Ascending aorta (tissue), 2 donors: ENCODE measurements around the gene PDGFB. TPM values are rescaled to one million over a fixed set of nuclear protein-coding genes. Genes with fewer than 3 reads are reported as not detected.
A peak's percentile ranks its signal among the peaks of the same experiment; 100 is the strongest.

Source experiments
- DNase-seq, 2 donors: peaks; one replicate each; pipeline ENCODE4 v3.0.0-alpha.2; 2019; ENCODE audit warnings: low spot score in 2 of 2
- H3K27ac ChIP-seq, 2 donors: fragments of 200-600 bp; sonication (generic); one replicate each; pipeline ENCODE4 v1.5.1; 2016 to 2017; ENCODE audit warnings: mild to moderate bottlenecking in 1 of 2
- H3K27me3 ChIP-seq: fragments of 200-600 bp; sonication (generic); one replicate; pipeline ENCODE4 v1.5.1; 2017
- H3K36me3 ChIP-seq, 2 donors: fragments of 200-600 bp; sonication (generic); one replicate each; pipeline ENCODE4 v1.5.1; 2016
- H3K4me1 ChIP-seq, 2 donors: fragments of 200-600 bp; sonication (generic); one replicate each; pipeline ENCODE4 v1.5.1; 2016 to 2017; ENCODE audit warnings: mild to moderate bottlenecking in 1 of 2
- H3K4me3 ChIP-seq, 2 donors: fragments of 200-600 bp; sonication (generic); one replicate each; pipeline ENCODE4 v1.5.1; 2016 to 2017; ENCODE audit warnings: mild to moderate bottlenecking in 1 of 2
- H3K9me3 ChIP-seq, 2 donors: fragments of 200-600 bp; sonication (generic); one replicate each; pipeline ENCODE4 v1.5.1; 2016
- CTCF ChIP-seq, 3 experiments: fragments of 200-600 bp in 2 of 3; fragments of 450-650 bp in 1 of 3; sonication (generic) in 2 of 3; IDR thresholded peaks; one replicate each; pipeline ENCODE4 v1.5.1; 2016 to 2019; ENCODE audit warnings: antibody characterized with exemption in 3 of 3, mild to moderate bottlenecking in 1 of 3, moderate library complexity in 1 of 3
- intact Hi-C: fragments of 100-400 bp; cut with DNase I; formaldehyde crosslinking; loops from one replicate; pipeline ENCODE4 v1.15.1; 2023
- total RNA-seq: library from RNA; depleted of rRNA; stranded (reverse); fragments of >200 nt; gene quantifications from one replicate; pipeline ENCODE4 v1.1.0, GENCODE V29; 2016

Gene PDGFB
- total RNA-seq, 1 donor from 2014 or later = 8.9 TPM

GRCh38 chr22:39205344-39206021, 39.3 kb downstream of the PDGFB start:
- no peak overlapping the region for H3K27ac ChIP-seq
- no peaks in the 10 kb centered on the region for H3K9me3 ChIP-seq
- TF ChIP-seq CTCF (IDR thresholded peaks at IDR 0.05) = no peak
- no peaks in the 10 kb centered on the region for H3K4me1 ChIP-seq
- peak in 1 of 2 donors; percentile 61 for DNase-seq
- intact Hi-C loops = no loop called here
- no peaks in the 10 kb centered on the region for H3K27me3 ChIP-seq
- H3K4me3 ChIP-seq = no peak overlapping the region
- H3K36me3 ChIP-seq = no peaks in the 10 kb centered on the region

- intact Hi-C loops = no loop called here
- H3K27ac ChIP-seq = no peak overlapping the region
- no peaks in the 10 kb centered on the region for H3K36me3 ChIP-seq
- no peaks in the 10 kb centered on the region for H3K27me3 ChIP-seq
- peak in 1 of 2 donors; percentile 41 for DNase-seq
- H3K4me1 ChIP-seq = no peaks in the 10 kb centered on the region
- peaks cover 0 to under 1% of the 10 kb centered on the region in 2 donors for H3K9me3 ChIP-seq
- TF ChIP-seq CTCF (IDR thresholded peaks at IDR 0.05) = no peak
- H3K4me3 ChIP-seq = no peak overlapping the region
Measured at GRCh38 chr22:39204216-39204615, 40.6 kb downstream of the PDGFB start.

GRCh38 chr22:39197578-39197977, 47.2 kb downstream of the PDGFB start:
- TF ChIP-seq CTCF (IDR thresholded peaks at IDR 0.05) = no peak
- DNase-seq = no peak
- peaks cover 0 to 22% of the 10 kb centered on the region in 2 donors for H3K9me3 ChIP-seq
- intact Hi-C loops = no loop called here
- no peaks in the 10 kb centered on the region for H3K27me3 ChIP-seq
- no peaks in the 10 kb centered on the region for H3K4me1 ChIP-seq
- H3K27ac ChIP-seq = no peak overlapping the region
- no peak overlapping the region for H3K4me3 ChIP-seq
- no peaks in the 10 kb centered on the region for H3K36me3 ChIP-seq

GRCh38 chr22:39194098-39194497, 50.7 kb downstream of the PDGFB start:
- H3K27me3 ChIP-seq = no peaks in the 10 kb centered on the region
- no peak overlapping the region for H3K27ac ChIP-seq
- no peaks in the 10 kb centered on the region for H3K4me1 ChIP-seq
- no peaks in the 10 kb centered on the region for H3K36me3 ChIP-seq
- no peak for TF ChIP-seq CTCF (IDR thresholded peaks at IDR 0.05)
- no peak overlapping the region for H3K4me3 ChIP-seq
- peaks cover 0 to 20% of the 10 kb centered on the region in 2 donors for H3K9me3 ChIP-seq
- DNase-seq = no peak
- intact Hi-C loops = no loop called here

DNA sequence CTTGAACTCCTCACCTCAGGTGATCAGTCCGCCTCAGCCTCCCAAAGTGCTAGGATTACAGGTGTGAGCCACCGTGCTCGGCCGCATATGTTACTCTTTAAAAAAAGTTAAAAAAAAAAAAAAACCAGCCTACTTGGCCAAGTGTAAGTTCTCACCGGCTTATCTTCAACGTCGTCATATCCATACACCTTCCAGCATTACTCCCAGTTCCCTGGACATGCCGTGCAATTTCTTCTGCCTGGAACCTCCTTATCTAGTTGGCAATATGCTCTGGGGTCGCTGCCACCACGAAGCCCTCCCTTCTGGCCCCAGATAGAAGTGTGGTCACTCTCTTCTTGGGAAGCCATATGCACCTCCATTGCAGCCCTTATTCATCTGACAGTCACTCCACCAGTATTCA, 56.0 kb downstream of the PDGFB start:
- H3K4me1 ChIP-seq = no peaks in the 10 kb centered on the region
- H3K36me3 ChIP-seq = no peaks in the 10 kb centered on the region
- no peak for DNase-seq
- intact Hi-C loops = no loop called here
- TF ChIP-seq CTCF (IDR thresholded peaks at IDR 0.05) = no peak
- no peak overlapping the region for H3K27ac ChIP-seq
- H3K9me3 ChIP-seq = peaks cover 0 to 3% of the 10 kb centered on the region in 2 donors
- no peaks in the 10 kb centered on the region for H3K27me3 ChIP-seq
- H3K4me3 ChIP-seq = no peak overlapping the region
